HEK293 (cell line): ENCODE measurements around the gene FAM229B.

Source experiments
- CTCF ChIA-PET: fragments of 350-600 bp; formaldehyde crosslinking; extraction: SDS; loops from one replicate; lab custom pipeline; 2021; ENCODE audit warnings: antibody characterized with exemption; lab: Yijun Ruan, JAX
- POLR2A ChIA-PET: fragments of 300-600 bp; formaldehyde crosslinking; extraction: SDS; loops from one replicate; lab custom pipeline; 2020; ENCODE audit warnings: antibody characterized with exemption, inconsistent platforms; lab: Yijun Ruan, JAX
- H3K27ac ChIP-seq: fragments of 200-500 bp; sonication (Bioruptor generic); 2 replicates; pipeline ENCODE4 v1.5.1; 2014; ENCODE audit warnings: low read depth, low read length, control low read depth, inconsistent platforms; ENCODE audit errors: extremely low read depth
- H3K36me3 ChIP-seq, 2 experiments: fragments of 200-500 bp in 1 of 2; sonication (Bioruptor generic) in 1 of 2; 1 replicate in 1 of 2; 2 replicates in 1 of 2; pipeline ENCODE4 v1.5.1; 2014 to 2017; ENCODE audit warnings: inconsistent platforms in 2 of 2, low read length in 2 of 2; ENCODE audit not compliant: control insufficient read depth in 2 of 2, insufficient read depth in 1 of 2
- H3K4me1 ChIP-seq: fragments of 200-500 bp; sonication (Bioruptor generic); 2 replicates; pipeline ENCODE4 v1.5.1; 2014; ENCODE audit warnings: mild to moderate bottlenecking, low read length, inconsistent platforms; ENCODE audit not compliant: control insufficient read depth, insufficient read depth
- H3K4me3 ChIP-seq: 2 replicates; pipeline ENCODE4 v1.5.1; 2011; ENCODE audit warnings: low read depth, mild to moderate bottlenecking, control low read depth, low read length, moderate library complexity
- H3K9me3 ChIP-seq: fragments of 200-500 bp; sonication (Bioruptor generic); 2 replicates; pipeline ENCODE4 v1.5.1; 2014; ENCODE audit warnings: low read depth, low read length, inconsistent platforms; ENCODE audit not compliant: control insufficient read depth, insufficient read depth
- FEZF1 ChIP-seq: fragments of 450-650 bp; formaldehyde crosslinking; IDR thresholded peaks from 2 replicates; pipeline ENCODE4 v1.5.1; 2016; ENCODE audit warnings: missing biosample characterization, missing genetic modification characterization
- HOXD13 ChIP-seq: sonication (generic); formaldehyde crosslinking; IDR thresholded peaks from 2 replicates; pipeline ENCODE4 v1.8.0; 2022; ENCODE audit warnings: missing genetic modification reagents, borderline replicate concordance
- SP3 ChIP-seq: fragments of 450-650 bp; formaldehyde crosslinking; IDR thresholded peaks from 2 replicates; pipeline ENCODE4 v1.5.1; 2016; ENCODE audit warnings: missing biosample characterization, missing genetic modification characterization
- ZFP41 ChIP-seq: fragments of 450-650 bp; formaldehyde crosslinking; IDR thresholded peaks from 2 replicates; pipeline ENCODE4 v1.5.1; 2016; ENCODE audit warnings: missing biosample characterization, missing genetic modification characterization, borderline replicate concordance
- ZNF2 ChIP-seq: fragments of 450-650 bp; formaldehyde crosslinking; IDR thresholded peaks from 2 replicates; pipeline ENCODE4 v1.5.1; 2016; ENCODE audit warnings: missing biosample characterization, missing genetic modification characterization
- ZNF302 ChIP-seq: fragments of 450-650 bp; formaldehyde crosslinking; IDR thresholded peaks from 2 replicates; pipeline ENCODE4 v1.5.1; 2016; ENCODE audit warnings: missing biosample characterization, missing genetic modification characterization, low read depth
- ZNF48 ChIP-seq: fragments of 450-650 bp; formaldehyde crosslinking; IDR thresholded peaks from 2 replicates; pipeline ENCODE4 v1.5.1; 2016; ENCODE audit warnings: missing biosample characterization, missing genetic modification characterization
- ZNF521 ChIP-seq: fragments of 450-650 bp; formaldehyde crosslinking; IDR thresholded peaks from 2 replicates; pipeline ENCODE4 v1.5.1; 2017; ENCODE audit warnings: missing biosample characterization, mild to moderate bottlenecking, missing genetic modification characterization
- ZNF529 ChIP-seq: fragments of 450-650 bp; formaldehyde crosslinking; IDR thresholded peaks from 2 replicates; pipeline ENCODE4 v1.5.1; 2017; ENCODE audit warnings: missing genetic modification characterization, missing biosample characterization; ENCODE audit not compliant: insufficient replicate concordance
- ZNF701 ChIP-seq: fragments of 450-650 bp; formaldehyde crosslinking; IDR thresholded peaks from 2 replicates; pipeline ENCODE4 v1.5.1; 2016; ENCODE audit warnings: missing biosample characterization, missing genetic modification characterization
- ZNF843 ChIP-seq: fragments of 450-650 bp; formaldehyde crosslinking; IDR thresholded peaks from 2 replicates; pipeline ENCODE4 v1.5.1; 2016; ENCODE audit warnings: missing biosample characterization, missing genetic modification characterization
- TF ChIP-seq, protein P1 (sequence below): fragments of 450-650 bp; formaldehyde crosslinking; IDR thresholded peaks from 2 replicates; pipeline ENCODE4 v1.5.1; 2016; ENCODE audit warnings: missing biosample characterization, missing genetic modification characterization
- TF ChIP-seq, protein P2 (sequence below): fragments of 450-650 bp; formaldehyde crosslinking; IDR thresholded peaks from 2 replicates; pipeline ENCODE4 v1.5.1; 2016; ENCODE audit warnings: missing biosample characterization, missing genetic modification characterization
- TF ChIP-seq, protein P3 (sequence below): fragments of 450-650 bp; formaldehyde crosslinking; IDR thresholded peaks from 2 replicates; pipeline ENCODE4 v1.5.1; 2017; ENCODE audit warnings: missing biosample characterization, missing genetic modification characterization
- TF ChIP-seq, protein P4 (sequence below): fragments of 450-650 bp; formaldehyde crosslinking; IDR thresholded peaks from 2 replicates; pipeline ENCODE4 v1.5.1; 2016; ENCODE audit warnings: missing biosample characterization, missing genetic modification characterization, borderline replicate concordance

Gene FAM229B

DNA sequence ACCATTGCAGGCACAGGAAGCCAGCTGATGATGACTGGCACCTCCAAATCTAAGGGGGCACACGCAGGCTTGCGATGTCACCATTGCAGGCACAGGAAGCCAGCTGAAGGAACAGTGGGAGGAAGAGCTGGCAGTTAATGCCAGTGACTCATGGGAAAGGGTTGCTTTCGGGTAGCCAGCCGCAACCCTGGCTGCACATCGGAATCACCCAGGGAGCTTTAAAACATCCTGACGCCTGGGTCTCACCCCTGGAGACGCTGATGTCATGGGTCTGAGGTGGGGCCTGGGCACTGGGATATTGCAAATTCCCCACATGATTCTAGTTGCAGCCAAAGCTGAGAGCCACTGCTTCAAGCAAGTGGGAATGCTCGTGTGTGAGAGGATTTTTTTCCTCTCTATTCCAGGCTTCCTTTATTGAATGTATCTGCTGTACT, 49.6 kb upstream of the FAM229B start (continued):
- TF ChIP-seq, protein P1, sequence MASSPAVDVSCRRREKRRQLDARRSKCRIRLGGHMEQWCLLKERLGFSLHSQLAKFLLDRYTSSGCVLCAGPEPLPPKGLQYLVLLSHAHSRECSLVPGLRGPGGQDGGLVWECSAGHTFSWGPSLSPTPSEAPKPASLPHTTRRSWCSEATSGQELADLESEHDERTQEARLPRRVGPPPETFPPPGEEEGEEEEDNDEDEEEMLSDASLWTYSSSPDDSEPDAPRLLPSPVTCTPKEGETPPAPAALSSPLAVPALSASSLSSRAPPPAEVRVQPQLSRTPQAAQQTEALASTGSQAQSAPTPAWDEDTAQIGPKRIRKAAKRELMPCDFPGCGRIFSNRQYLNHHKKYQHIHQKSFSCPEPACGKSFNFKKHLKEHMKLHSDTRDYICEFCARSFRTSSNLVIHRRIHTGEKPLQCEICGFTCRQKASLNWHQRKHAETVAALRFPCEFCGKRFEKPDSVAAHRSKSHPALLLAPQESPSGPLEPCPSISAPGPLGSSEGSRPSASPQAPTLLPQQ, result peak; percentile 60
- TF ChIP-seq ZNF529 (tag by site-specific recombination), result no peak
- no peak for TF ChIP-seq SP3 (tag by site-specific recombination)
- no peak for TF ChIP-seq ZNF302 (tag by site-specific recombination)
- TF ChIP-seq ZNF2 (tag by site-specific recombination), result no peak
- TF ChIP-seq, all 188 proteins: peak for 7

DNA sequence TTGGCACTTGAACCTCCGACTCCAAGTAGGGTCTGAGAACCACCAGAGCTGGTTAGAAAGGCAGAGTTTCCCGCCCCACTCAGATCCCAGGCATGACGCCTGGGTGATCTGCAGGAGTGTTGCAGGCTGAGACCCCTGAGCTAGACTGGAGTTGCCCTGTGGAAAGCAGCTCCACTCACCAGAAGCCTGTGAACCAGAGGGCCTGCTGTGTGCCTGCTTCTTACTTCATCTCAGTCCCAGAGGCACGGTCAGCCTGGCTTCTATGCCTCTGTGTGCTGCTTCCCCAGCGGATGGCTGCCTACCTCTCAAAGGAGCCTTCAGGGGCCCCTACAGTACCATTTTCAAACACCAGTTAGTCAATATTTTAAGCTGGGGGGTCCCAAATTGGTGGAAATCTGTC, 49.1 kb upstream of the FAM229B start:
- Histone ChIP-seq H3K4me3 (no peak overlapping the region), H3K36me3 (no peaks in the 10 kb centered on the region), H3K27ac (no peak overlapping the region)
- CTCF ChIA-PET, result interaction anchor here (0.5 to 7.4 kb wide), 8 partner anchors 8 to 779 kb away, joined by 3 to 139 read pairs (median 4); a partner anchor contains a TSS
- TF ChIP-seq ZNF843 (tag by site-specific recombination), result no peak
- TF ChIP-seq ZNF48 (tag by site-specific recombination), result no peak
- TF ChIP-seq, protein P2, sequence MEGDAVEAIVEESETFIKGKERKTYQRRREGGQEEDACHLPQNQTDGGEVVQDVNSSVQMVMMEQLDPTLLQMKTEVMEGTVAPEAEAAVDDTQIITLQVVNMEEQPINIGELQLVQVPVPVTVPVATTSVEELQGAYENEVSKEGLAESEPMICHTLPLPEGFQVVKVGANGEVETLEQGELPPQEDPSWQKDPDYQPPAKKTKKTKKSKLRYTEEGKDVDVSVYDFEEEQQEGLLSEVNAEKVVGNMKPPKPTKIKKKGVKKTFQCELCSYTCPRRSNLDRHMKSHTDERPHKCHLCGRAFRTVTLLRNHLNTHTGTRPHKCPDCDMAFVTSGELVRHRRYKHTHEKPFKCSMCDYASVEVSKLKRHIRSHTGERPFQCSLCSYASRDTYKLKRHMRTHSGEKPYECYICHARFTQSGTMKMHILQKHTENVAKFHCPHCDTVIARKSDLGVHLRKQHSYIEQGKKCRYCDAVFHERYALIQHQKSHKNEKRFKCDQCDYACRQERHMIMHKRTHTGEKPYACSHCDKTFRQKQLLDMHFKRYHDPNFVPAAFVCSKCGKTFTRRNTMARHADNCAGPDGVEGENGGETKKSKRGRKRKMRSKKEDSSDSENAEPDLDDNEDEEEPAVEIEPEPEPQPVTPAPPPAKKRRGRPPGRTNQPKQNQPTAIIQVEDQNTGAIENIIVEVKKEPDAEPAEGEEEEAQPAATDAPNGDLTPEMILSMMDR (tag by site-specific recombination), result no peak
- TF ChIP-seq HOXD13, result no peak
- TF ChIP-seq ZNF521 (tag by site-specific recombination), result no peak
- no peak for TF ChIP-seq ZFP41 (tag by site-specific recombination)
- TF ChIP-seq, protein P3, sequence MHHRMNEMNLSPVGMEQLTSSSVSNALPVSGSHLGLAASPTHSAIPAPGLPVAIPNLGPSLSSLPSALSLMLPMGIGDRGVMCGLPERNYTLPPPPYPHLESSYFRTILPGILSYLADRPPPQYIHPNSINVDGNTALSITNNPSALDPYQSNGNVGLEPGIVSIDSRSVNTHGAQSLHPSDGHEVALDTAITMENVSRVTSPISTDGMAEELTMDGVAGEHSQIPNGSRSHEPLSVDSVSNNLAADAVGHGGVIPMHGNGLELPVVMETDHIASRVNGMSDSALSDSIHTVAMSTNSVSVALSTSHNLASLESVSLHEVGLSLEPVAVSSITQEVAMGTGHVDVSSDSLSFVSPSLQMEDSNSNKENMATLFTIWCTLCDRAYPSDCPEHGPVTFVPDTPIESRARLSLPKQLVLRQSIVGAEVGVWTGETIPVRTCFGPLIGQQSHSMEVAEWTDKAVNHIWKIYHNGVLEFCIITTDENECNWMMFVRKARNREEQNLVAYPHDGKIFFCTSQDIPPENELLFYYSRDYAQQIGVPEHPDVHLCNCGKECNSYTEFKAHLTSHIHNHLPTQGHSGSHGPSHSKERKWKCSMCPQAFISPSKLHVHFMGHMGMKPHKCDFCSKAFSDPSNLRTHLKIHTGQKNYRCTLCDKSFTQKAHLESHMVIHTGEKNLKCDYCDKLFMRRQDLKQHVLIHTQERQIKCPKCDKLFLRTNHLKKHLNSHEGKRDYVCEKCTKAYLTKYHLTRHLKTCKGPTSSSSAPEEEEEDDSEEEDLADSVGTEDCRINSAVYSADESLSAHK (tag by site-specific recombination), result no peak
- TF ChIP-seq ZNF701 (tag by site-specific recombination), result no peak
- TF ChIP-seq FEZF1 (tag by site-specific recombination), result no peak
- TF ChIP-seq, protein P1, result no peak
- TF ChIP-seq, protein P4, sequence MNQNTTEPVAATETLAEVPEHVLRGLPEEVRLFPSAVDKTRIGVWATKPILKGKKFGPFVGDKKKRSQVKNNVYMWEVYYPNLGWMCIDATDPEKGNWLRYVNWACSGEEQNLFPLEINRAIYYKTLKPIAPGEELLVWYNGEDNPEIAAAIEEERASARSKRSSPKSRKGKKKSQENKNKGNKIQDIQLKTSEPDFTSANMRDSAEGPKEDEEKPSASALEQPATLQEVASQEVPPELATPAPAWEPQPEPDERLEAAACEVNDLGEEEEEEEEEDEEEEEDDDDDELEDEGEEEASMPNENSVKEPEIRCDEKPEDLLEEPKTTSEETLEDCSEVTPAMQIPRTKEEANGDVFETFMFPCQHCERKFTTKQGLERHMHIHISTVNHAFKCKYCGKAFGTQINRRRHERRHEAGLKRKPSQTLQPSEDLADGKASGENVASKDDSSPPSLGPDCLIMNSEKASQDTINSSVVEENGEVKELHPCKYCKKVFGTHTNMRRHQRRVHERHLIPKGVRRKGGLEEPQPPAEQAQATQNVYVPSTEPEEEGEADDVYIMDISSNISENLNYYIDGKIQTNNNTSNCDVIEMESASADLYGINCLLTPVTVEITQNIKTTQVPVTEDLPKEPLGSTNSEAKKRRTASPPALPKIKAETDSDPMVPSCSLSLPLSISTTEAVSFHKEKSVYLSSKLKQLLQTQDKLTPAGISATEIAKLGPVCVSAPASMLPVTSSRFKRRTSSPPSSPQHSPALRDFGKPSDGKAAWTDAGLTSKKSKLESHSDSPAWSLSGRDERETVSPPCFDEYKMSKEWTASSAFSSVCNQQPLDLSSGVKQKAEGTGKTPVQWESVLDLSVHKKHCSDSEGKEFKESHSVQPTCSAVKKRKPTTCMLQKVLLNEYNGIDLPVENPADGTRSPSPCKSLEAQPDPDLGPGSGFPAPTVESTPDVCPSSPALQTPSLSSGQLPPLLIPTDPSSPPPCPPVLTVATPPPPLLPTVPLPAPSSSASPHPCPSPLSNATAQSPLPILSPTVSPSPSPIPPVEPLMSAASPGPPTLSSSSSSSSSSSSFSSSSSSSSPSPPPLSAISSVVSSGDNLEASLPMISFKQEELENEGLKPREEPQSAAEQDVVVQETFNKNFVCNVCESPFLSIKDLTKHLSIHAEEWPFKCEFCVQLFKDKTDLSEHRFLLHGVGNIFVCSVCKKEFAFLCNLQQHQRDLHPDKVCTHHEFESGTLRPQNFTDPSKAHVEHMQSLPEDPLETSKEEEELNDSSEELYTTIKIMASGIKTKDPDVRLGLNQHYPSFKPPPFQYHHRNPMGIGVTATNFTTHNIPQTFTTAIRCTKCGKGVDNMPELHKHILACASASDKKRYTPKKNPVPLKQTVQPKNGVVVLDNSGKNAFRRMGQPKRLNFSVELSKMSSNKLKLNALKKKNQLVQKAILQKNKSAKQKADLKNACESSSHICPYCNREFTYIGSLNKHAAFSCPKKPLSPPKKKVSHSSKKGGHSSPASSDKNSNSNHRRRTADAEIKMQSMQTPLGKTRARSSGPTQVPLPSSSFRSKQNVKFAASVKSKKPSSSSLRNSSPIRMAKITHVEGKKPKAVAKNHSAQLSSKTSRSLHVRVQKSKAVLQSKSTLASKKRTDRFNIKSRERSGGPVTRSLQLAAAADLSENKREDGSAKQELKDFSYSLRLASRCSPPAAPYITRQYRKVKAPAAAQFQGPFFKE (tag by site-specific recombination), result no peak
- TF ChIP-seq, all 188 proteins: peak for 0
- POLR2A ChIA-PET, result interaction anchor here (0.8 kb wide), 1 partner anchor 1056 kb away, joined by 3 read pairs; no protein-coding TSS in a partner anchor
- Histone ChIP-seq H3K4me1 (no peaks in the 10 kb centered on the region), H3K9me3 (no peaks in the 10 kb centered on the region)
